ENCODE results near the gene OR52H1. TPM values are rescaled to one million over a fixed set of nuclear protein-coding genes. Genes with fewer than 3 reads are reported as not detected.

The OR52H1 gene
- total and polyA plus RNA-seq, 10 of the 15 experiments (the other 5 are each of a cell fraction or from before 2014, with no cell fraction given) = 0.06 to 0.40 (median 0.23) TPM; not detected in 4

DNA sequence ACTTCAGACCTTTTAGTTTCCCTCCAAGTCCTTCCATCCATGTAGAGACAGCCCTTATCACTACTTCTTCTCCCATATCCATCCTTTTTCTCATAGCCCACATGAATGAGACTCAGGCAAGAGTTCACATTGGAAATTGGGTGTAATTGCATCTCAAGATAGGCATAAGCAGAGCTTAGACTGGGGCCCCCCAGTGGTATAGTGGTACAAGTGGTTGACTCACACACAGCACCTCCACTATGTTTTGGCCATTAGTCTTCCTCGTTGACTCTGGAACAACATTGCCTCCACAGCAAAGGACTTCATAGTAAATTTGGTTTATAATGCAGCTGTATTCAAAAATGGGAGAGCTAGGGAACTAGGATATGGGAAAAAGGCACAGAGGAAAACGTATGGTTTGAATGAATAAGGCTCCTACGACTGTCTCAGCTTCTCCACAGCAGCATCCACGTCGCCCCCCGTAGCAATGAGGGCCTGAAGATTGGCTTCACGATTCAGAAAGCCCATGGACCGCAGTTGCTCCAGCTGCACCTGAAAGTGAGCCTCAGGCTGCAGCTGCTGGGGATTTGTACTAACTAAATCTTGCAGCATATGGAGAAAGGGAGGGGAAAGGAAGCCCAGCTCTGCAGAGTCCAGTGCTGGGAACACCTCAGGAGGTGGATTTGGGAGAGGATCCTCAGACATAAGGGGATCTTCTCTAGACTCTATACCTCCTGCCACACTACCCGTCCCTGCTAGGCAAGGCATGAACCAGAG is 41.0 kb downstream of the OR52H1 start:
- DNase-seq (ENCODE audit: low read depth, low spot score) = no peak
- ATAC-seq = no peak
- FAIRE-seq = no peak
- intact Hi-C loops (cut with micrococcal nuclease; ENCODE audit: unreplicated experiment) = no loop called here
- ChIA-PET CTCF (interaction anchor here (0.5 to 1.5 kb wide), 3 partner anchors 31 to 195 kb away, joined by 3 to 7 read pairs (median 3); no protein-coding TSS in a partner anchor), SMC1A (ENCODE audit: uncharacterized antibody, unreplicated experiment) (interaction anchor here (1.9 kb wide), 1 partner anchor 21 kb away, joined by 4 read pairs; no protein-coding TSS in a partner anchor), RAD21 (ENCODE audit: unreplicated experiment) (no interaction called here), POLR2A (no interaction called here)
- H3K4me1 ChIP-seq (ENCODE audit: control insufficient read depth, insufficient read depth, low read length) = no peaks in the 10 kb centered on the region
- no peaks in the 10 kb centered on the region for H3K79me2 ChIP-seq (ENCODE audit: control insufficient read depth, insufficient read depth, low read length)
- H3K4me2 ChIP-seq (ENCODE audit: control insufficient read depth, insufficient read depth) = no peak overlapping the region
- WGBS (ENCODE audit: insufficient coverage, insufficient replicate concordance, low lambda C conversion rate, missing lambda C conversion rate) = 17% methylated on average over 9 of the region's 9 CpGs
- no peaks in the 10 kb centered on the region; a peak in 1 of 4 replicates for H3K27me3 ChIP-seq (replicated peaks in 1 of 2; ENCODE audit: control insufficient read depth in 2 of 2, insufficient read depth in 2 of 2, low read length in 1 of 2)
- no peak overlapping the region for H2AFZ ChIP-seq (ENCODE audit: control insufficient read depth, low read depth, low read length)
- in situ Hi-C loops (cut with MboI) = no loop called here
- H3K9ac ChIP-seq (ENCODE audit: control insufficient read depth, insufficient read depth, low read length) = no peak overlapping the region
- no peak overlapping the region for H3K27ac ChIP-seq (ENCODE audit: control insufficient read depth, insufficient read depth)
- no peaks in the 10 kb centered on the region for H4K20me1 ChIP-seq (ENCODE audit: control insufficient read depth, insufficient read depth)
- H3K36me3 ChIP-seq (ENCODE audit: control insufficient read depth in 2 of 2, insufficient read depth in 2 of 2, low read length in 1 of 2) = no peaks in the 10 kb centered on the region
- BruUV-seq (replicated peaks) = no TSS peak
- H3K9me3 ChIP-seq (replicated peaks; ENCODE audit: control insufficient read depth, insufficient read depth, low read length) = no peaks in the 10 kb centered on the region
- TF ChIP-seq CREB1 (IDR thresholded peaks at IDR 0.05; ENCODE audit: low read depth) = no peak
- TF ChIP-seq YY1 (IDR thresholded peaks at IDR 0.05; ENCODE audit: low read depth, low read length) = no peak
- no peak for TF ChIP-seq TCF7 (IDR thresholded peaks at IDR 0.05; ENCODE audit: borderline replicate concordance)
- no peak for TF ChIP-seq GABPA (IDR thresholded peaks at IDR 0.05; ENCODE audit: low read depth)
- H3K4me3 ChIP-seq = no peak overlapping the region

DNA sequence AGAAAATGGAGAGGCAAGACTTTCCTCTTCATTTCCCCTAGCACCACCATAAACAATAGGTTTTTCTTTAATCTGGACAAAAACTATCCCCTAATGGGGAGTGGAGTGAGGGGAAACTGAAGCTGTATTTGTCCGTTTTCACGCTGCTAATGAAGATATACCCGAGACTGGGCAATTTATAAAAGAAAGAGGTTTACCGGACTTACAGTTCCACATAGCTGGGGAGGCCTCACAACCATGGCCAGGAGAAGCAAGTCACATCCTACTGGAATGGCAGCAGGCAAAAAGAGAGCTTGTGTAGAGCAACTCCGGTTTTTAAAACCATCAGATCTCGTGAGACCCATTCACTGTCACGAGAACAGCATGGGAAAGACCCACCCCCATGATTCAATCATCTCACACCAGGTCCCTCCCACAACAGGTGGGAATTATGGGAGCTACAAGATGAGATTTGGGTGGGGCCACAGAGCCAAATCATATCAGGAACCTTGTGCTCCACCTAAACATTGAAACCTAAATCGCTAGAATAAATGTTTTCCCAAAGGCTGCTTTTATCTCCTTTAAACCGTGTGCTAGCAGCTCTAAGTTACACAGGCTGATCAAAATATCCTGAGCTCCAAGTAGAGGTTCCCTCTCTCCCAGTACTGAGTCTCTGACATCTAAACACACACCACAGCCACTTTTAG is 42.8 kb downstream of the OR52H1 start:
- ChIA-PET RAD21 (ENCODE audit: unreplicated experiment) (interaction anchor here (1.2 kb wide), 1 partner anchor 19 kb away, joined by 3 read pairs; no protein-coding TSS in a partner anchor), SMC1A (ENCODE audit: uncharacterized antibody, unreplicated experiment) (interaction anchor here (0.5 to 2.4 kb wide), 5 partner anchors 8 to 817 kb away, joined by 3 to 7 read pairs (median 3); no protein-coding TSS in a partner anchor), POLR2A (no interaction called here), CTCF (interaction anchor here (0.5 to 2.3 kb wide), 3 partner anchors 14 to 34 kb away, joined by 3 to 7 read pairs (median 3); no protein-coding TSS in a partner anchor)
- Histone ChIP-seq H3K9me3 (replicated peaks; ENCODE audit: control insufficient read depth, insufficient read depth, low read length) (no peaks in the 10 kb centered on the region), H3K79me2 (ENCODE audit: control insufficient read depth, insufficient read depth, low read length) (no peaks in the 10 kb centered on the region), H3K4me3 (no peak overlapping the region), H3K4me2 (ENCODE audit: control insufficient read depth, insufficient read depth) (no peak overlapping the region), H2AFZ (ENCODE audit: control insufficient read depth, low read depth, low read length) (no peak overlapping the region), H3K27me3 (replicated peaks in 1 of 2; ENCODE audit: control insufficient read depth in 2 of 2, insufficient read depth in 2 of 2, low read length in 1 of 2) (no peaks in the 10 kb centered on the region; a peak in 1 of 4 replicates), H3K36me3 (ENCODE audit: control insufficient read depth in 2 of 2, insufficient read depth in 2 of 2, low read length in 1 of 2) (no peaks in the 10 kb centered on the region), H3K4me1 (ENCODE audit: control insufficient read depth, insufficient read depth, low read length) (no peaks in the 10 kb centered on the region), H3K27ac (ENCODE audit: control insufficient read depth, insufficient read depth) (no peak overlapping the region), H4K20me1 (ENCODE audit: control insufficient read depth, insufficient read depth) (no peaks in the 10 kb centered on the region), H3K9ac (ENCODE audit: control insufficient read depth, insufficient read depth, low read length) (no peak overlapping the region)
- WGBS (ENCODE audit: insufficient coverage, insufficient replicate concordance, low lambda C conversion rate, missing lambda C conversion rate) = 49% methylated on average over 9 of the region's 9 CpGs
- TF ChIP-seq JUND (IDR thresholded peaks at IDR 0.05; ENCODE audit: low read depth, low read length) = no peak
- TF ChIP-seq, protein P1, sequence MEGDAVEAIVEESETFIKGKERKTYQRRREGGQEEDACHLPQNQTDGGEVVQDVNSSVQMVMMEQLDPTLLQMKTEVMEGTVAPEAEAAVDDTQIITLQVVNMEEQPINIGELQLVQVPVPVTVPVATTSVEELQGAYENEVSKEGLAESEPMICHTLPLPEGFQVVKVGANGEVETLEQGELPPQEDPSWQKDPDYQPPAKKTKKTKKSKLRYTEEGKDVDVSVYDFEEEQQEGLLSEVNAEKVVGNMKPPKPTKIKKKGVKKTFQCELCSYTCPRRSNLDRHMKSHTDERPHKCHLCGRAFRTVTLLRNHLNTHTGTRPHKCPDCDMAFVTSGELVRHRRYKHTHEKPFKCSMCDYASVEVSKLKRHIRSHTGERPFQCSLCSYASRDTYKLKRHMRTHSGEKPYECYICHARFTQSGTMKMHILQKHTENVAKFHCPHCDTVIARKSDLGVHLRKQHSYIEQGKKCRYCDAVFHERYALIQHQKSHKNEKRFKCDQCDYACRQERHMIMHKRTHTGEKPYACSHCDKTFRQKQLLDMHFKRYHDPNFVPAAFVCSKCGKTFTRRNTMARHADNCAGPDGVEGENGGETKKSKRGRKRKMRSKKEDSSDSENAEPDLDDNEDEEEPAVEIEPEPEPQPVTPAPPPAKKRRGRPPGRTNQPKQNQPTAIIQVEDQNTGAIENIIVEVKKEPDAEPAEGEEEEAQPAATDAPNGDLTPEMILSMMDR (IDR thresholded peaks at IDR 0.05 in 2 of 3, conservative IDR thresholded peaks at IDR 0.05 in 1 of 3; ENCODE audit: control insufficient read depth in 2 of 3, extremely low read depth in 1 of 3, insufficient read depth in 1 of 3, low read depth in 3 of 3, low read length in 3 of 3) = no peak
- in situ Hi-C loops (cut with MboI) (no loop called here), intact Hi-C loops (cut with micrococcal nuclease; ENCODE audit: unreplicated experiment) (no loop called here)
- ATAC-seq (no peak), DNase-seq (ENCODE audit: low read depth, low spot score) (no peak), FAIRE-seq (no peak)
- no TSS peak for BruUV-seq (replicated peaks)
